Colonic mucosa (tissue), 4 donors: ENCODE results near the gene KLF11. TPM values are rescaled to one million over a fixed set of nuclear protein-coding genes. Genes with fewer than 3 reads are reported as not detected.
A peak's percentile ranks its signal among the peaks of the same experiment; 100 is the strongest.

Source experiments
- DNase-seq: peaks from one replicate; pipeline ENCODE4 v3.0.0-alpha.2; 2020
- H3K27ac ChIP-seq: fragments of 200-600 bp; one replicate; pipeline ENCODE4 v1.8.0; 2021
- H3K27me3 ChIP-seq: fragments of 200-600 bp; one replicate; pipeline ENCODE4 v1.8.0; 2021
- H3K36me3 ChIP-seq: fragments of 200-600 bp; one replicate; pipeline ENCODE4 v1.8.0; 2021
- H3K4me1 ChIP-seq: fragments of 200-600 bp; one replicate; pipeline ENCODE4 v1.8.0; 2021; ENCODE audit warnings: mild to moderate bottlenecking
- H3K4me3 ChIP-seq: fragments of 200-600 bp; one replicate; pipeline ENCODE4 v1.8.0; 2021
- H3K9ac ChIP-seq, 2 donors: one replicate each; pipeline ENCODE4 v1.7.0; 2013; ENCODE audit warnings: control low read depth in 2 of 2, low read depth in 2 of 2, low read length in 2 of 2
- H3K9me3 ChIP-seq: fragments of 200-600 bp; one replicate; pipeline ENCODE4 v1.8.0; 2021
- intact Hi-C: fragments of 100-400 bp; cut with DNase I; formaldehyde crosslinking; loops from one replicate; pipeline ENCODE4 v1.14.1; 2022
- total RNA-seq, 2 donors: library from RNA; stranded (reverse); fragmentation: NEBNext Ultra II Directional in 1 of 2; extraction: Animal tissue kit (Norgen Biotek cat#: 25700) in 1 of 2; gene quantifications; one replicate each; pipeline ENCODE4 v1.2.1, GENCODE V29; 2021
- TF ChIP-seq, protein P1 (sequence below): fragments of 200-600 bp; IDR thresholded peaks from one replicate; pipeline ENCODE4 v1.8.0; 2022; ENCODE audit warnings: antibody characterized with exemption, mild to moderate bottlenecking
- donor health status: healthy.
- donor health status: DM: no; HTN: no; CAD: no.
- donor health status: DM: no; HTN: no; CAD: no.

KLF11 gene
- total RNA-seq, 2 donors from 2014 or later, result 6.6 to 11.2 TPM

DNA sequence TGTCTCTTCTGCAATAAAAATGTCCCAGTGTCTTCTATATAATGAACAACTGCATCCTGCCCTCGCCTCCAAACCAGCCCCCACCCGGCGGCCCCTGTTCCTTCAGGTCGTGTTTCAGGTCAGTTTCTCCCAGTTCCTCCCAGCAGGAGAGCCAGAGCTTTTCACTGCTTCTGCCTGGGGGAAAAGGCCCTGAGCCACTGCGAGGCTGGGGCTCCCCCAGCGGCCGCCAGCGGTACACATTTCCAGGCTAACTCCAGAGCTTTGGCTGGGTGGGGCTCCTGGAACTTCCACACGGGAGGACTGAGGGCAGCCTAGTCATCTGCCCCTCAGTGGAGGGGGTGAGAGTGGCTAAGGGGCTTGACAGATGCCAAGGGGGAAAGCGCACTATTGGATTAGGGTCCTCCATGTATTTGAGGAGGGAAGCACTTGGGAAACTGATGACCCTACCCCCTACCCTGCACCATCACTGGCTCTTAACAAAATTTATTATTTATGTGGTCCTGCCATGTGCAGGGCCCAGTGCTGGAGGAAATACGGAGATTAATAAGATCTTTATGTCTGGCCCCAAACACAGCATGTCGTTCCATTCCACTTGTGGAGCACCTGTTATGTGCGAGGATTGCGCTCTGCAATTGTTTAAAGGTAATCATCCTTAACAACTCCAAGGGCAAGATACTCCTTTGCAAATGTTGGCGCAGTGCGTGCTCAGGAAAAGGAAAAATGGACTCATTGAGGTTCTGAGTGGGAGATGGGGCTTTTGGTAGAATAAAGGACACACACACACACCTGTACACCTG lies 54.2 kb downstream of the KLF11 start:
- peak; percentile 74 for DNase-seq
- TF ChIP-seq, protein P1, sequence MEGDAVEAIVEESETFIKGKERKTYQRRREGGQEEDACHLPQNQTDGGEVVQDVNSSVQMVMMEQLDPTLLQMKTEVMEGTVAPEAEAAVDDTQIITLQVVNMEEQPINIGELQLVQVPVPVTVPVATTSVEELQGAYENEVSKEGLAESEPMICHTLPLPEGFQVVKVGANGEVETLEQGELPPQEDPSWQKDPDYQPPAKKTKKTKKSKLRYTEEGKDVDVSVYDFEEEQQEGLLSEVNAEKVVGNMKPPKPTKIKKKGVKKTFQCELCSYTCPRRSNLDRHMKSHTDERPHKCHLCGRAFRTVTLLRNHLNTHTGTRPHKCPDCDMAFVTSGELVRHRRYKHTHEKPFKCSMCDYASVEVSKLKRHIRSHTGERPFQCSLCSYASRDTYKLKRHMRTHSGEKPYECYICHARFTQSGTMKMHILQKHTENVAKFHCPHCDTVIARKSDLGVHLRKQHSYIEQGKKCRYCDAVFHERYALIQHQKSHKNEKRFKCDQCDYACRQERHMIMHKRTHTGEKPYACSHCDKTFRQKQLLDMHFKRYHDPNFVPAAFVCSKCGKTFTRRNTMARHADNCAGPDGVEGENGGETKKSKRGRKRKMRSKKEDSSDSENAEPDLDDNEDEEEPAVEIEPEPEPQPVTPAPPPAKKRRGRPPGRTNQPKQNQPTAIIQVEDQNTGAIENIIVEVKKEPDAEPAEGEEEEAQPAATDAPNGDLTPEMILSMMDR, result peak; percentile 92
- Histone ChIP-seq H3K9me3 (no peaks in the 10 kb centered on the region), H3K4me3 (no peak overlapping the region), H3K36me3 (no peaks in the 10 kb centered on the region), H3K4me1 (no peaks in the 10 kb centered on the region), H3K27ac (no peak overlapping the region), H3K9ac (no peak overlapping the region), H3K27me3 (no peaks in the 10 kb centered on the region)
- intact Hi-C loops, result no loop called here

DNA sequence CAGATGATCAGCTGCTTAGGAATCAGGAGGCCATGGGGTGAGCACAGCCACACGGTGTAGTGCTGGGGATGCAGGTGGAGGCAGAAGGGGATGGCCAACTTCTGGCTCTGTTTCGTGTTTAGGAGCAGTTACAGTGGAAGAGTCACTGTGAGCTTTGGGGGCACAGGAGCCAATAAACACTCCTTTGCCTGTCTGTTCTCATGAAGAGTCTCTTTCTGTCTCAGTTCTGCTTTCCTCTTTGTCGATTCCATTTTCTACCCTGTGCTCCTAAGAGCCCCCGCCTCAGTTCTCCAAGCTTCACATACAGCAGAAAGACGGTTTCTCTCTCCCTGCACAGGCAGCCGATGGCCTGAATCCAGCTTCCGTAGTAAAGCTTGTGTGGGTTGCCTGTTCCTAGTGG lies 58.1 kb downstream of the KLF11 start:
- no peak overlapping the region for H3K27ac ChIP-seq
- no peak for DNase-seq
- H3K4me3 ChIP-seq, result no peak overlapping the region
- TF ChIP-seq, protein P1, result no peak
- H3K9me3 ChIP-seq, result no peaks in the 10 kb centered on the region
- intact Hi-C loops, result no loop called here
- H3K27me3 ChIP-seq, result no peaks in the 10 kb centered on the region
- no peaks in the 10 kb centered on the region for H3K4me1 ChIP-seq
- no peak overlapping the region for H3K9ac ChIP-seq
- no peaks in the 10 kb centered on the region for H3K36me3 ChIP-seq

GRCh38 chr2:10103179-10103578 lies 59.8 kb downstream of the KLF11 start:
- intact Hi-C loops, result no loop called here
- DNase-seq, result no peak
- TF ChIP-seq, protein P1, result no peak
- no peaks in the 10 kb centered on the region for H3K36me3 ChIP-seq
- H3K9ac ChIP-seq, result no peak overlapping the region
- no peak overlapping the region for H3K4me3 ChIP-seq
- H3K9me3 ChIP-seq, result no peaks in the 10 kb centered on the region
- no peaks in the 10 kb centered on the region for H3K27me3 ChIP-seq
- H3K4me1 ChIP-seq, result no peaks in the 10 kb centered on the region
- H3K27ac ChIP-seq, result no peak overlapping the region

Other genes starting within 250 kb of the KLF11 start
- 10 to 100 TPM in 1 of 2 donors, 1 to 10 TPM in 1; 8.8 to 13.0 TPM for gene TAF1B, start 200.1 kb upstream of the KLF11 start, total RNA-seq
- 1 to 10 TPM; 1.6 to 1.9 TPM for gene GRHL1, start 91.9 kb upstream of the KLF11 start, total RNA-seq
- 1 to 10 TPM in 1 of 2 donors, under 1 TPM in 1; 0.52 to 2.5 TPM for gene CYS1, start 36.9 kb downstream of the KLF11 start, total RNA-seq
- 100 to 1,000 TPM in 1 of 2 donors, 10 to 100 TPM in 1; 54.3 to 216 TPM for gene RRM2, start 79.2 kb downstream of the KLF11 start, total RNA-seq